Measurements from ENCODE around the gene IFNB1.

DNA sequence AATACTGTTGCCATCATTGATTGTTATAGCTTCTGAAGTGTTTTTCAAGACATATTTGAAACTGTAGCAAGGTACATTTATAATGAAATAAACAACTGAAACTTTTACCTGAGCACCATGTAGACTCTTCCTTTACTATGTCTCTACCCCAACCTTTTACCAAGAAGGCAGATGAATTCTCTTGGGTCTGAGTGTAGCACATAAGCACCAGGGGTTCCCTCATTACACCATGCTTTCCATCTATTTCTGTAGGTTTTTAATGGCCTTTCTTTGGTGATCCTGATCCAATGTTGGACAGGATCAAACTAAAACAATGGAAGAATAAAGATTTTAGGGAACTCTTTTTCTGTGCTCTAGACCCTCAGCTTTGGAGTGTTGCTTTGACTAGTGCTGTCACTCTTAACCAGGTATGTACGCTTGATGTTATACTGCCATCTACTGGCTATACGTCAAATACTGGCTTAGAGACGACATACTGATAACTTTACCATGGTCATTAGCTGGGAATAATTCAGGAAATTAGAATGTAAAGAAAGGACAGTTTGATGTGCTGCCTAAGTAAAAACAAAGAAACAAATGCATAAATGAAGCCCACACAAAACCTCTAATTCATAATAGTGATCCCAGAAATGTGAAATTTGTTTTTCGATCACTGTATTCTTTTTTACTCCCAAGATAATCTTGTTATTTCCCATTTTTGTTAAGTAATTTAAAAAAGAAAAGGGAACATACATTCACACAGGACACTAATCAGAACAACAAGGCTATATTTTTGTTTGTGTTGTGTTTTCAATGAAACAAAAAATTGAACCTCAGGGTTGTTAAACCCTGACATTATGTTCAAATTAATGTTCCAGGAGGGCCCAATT is 33.2 kb upstream of the IFNB1 start:
- TF ChIP-seq, protein P1, sequence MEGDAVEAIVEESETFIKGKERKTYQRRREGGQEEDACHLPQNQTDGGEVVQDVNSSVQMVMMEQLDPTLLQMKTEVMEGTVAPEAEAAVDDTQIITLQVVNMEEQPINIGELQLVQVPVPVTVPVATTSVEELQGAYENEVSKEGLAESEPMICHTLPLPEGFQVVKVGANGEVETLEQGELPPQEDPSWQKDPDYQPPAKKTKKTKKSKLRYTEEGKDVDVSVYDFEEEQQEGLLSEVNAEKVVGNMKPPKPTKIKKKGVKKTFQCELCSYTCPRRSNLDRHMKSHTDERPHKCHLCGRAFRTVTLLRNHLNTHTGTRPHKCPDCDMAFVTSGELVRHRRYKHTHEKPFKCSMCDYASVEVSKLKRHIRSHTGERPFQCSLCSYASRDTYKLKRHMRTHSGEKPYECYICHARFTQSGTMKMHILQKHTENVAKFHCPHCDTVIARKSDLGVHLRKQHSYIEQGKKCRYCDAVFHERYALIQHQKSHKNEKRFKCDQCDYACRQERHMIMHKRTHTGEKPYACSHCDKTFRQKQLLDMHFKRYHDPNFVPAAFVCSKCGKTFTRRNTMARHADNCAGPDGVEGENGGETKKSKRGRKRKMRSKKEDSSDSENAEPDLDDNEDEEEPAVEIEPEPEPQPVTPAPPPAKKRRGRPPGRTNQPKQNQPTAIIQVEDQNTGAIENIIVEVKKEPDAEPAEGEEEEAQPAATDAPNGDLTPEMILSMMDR (IDR thresholded peaks at IDR 0.05; ENCODE audit: poor library complexity): peak; percentile 92
- TF ChIP-seq EZH2 (IDR thresholded peaks at IDR 0.05; ENCODE audit: borderline replicate concordance): no peak

All from hepatocyte (in vitro differentiated cells).